HepG2 (cell line): ENCODE data around the gene WDR6. TPM values are rescaled to one million over a fixed set of nuclear protein-coding genes. Genes with fewer than 3 reads are reported as not detected.

Source experiments
- CAMTA2 ChIP-seq: sonication (generic); formaldehyde crosslinking; IDR thresholded peaks from 2 replicates; pipeline ENCODE4 v1.4.0; 2020; ENCODE audit warnings: mild to moderate bottlenecking, missing genetic modification reagents, borderline replicate concordance
- CCDC6 ChIP-seq: sonication (generic); formaldehyde crosslinking; IDR thresholded peaks from 2 replicates; pipeline ENCODE4 v1.8.1; 2022; ENCODE audit warnings: mild to moderate bottlenecking, missing genetic modification reagents, moderate library complexity
- CHCHD3 ChIP-seq: sonication (generic); formaldehyde crosslinking; IDR thresholded peaks from 2 replicates; pipeline ENCODE4 v1.8.0; 2022; ENCODE audit warnings: mild to moderate bottlenecking, missing genetic modification reagents, moderate library complexity
- GMEB2 ChIP-seq: IDR thresholded peaks from 2 replicates; pipeline ENCODE4 v1.6.1; 2016; ENCODE audit warnings: missing biosample characterization, missing genetic modification reagents, low read depth
- HOXA7 ChIP-seq: sonication (generic); formaldehyde crosslinking; IDR thresholded peaks from 2 replicates; pipeline ENCODE4 v1.8.1; 2022; ENCODE audit warnings: mild to moderate bottlenecking, missing genetic modification reagents, moderate library complexity
- KAT2B ChIP-seq: fragments of 150-350 bp; IDR thresholded peaks from 2 replicates; pipeline ENCODE4 v1.6.1; 2014; ENCODE audit warnings: low read depth, low read length, borderline replicate concordance
- MBD4 ChIP-seq: IDR thresholded peaks from 2 replicates; pipeline ENCODE4 v1.6.1; 2012; ENCODE audit warnings: low read length, inconsistent platforms, borderline replicate concordance
- MEF2D ChIP-seq: sonication (generic); formaldehyde crosslinking; IDR thresholded peaks from 2 replicates; pipeline ENCODE4 v1.5.1; 2020; ENCODE audit warnings: mild to moderate bottlenecking, missing genetic modification reagents
- NFATC3 ChIP-seq: sonication (generic); formaldehyde crosslinking; IDR thresholded peaks from 2 replicates; pipeline ENCODE4 v1.5.1; 2020; ENCODE audit warnings: mild to moderate bottlenecking, missing genetic modification reagents
- NR3C1 ChIP-seq: sonication (generic); formaldehyde crosslinking; IDR thresholded peaks from 2 replicates; pipeline ENCODE4 v1.4.0; 2020; ENCODE audit warnings: missing genetic modification reagents
- POGZ ChIP-seq: sonication (generic); formaldehyde crosslinking; IDR thresholded peaks from 2 replicates; pipeline ENCODE4 v1.4.0; 2020; ENCODE audit warnings: mild to moderate bottlenecking, missing genetic modification reagents
- SIN3A ChIP-seq: IDR thresholded peaks from 2 replicates; pipeline ENCODE4 v1.6.1; 2011; ENCODE audit warnings: low read depth, mild to moderate bottlenecking, control low read depth, low read length, borderline replicate concordance
- SUZ12 ChIP-seq: fragments of 150-350 bp; IDR thresholded peaks from 2 replicates; pipeline ENCODE4 v1.6.1; 2014; ENCODE audit warnings: low read depth, low read length
- TFDP2 ChIP-seq: sonication (generic); formaldehyde crosslinking; IDR thresholded peaks from 2 replicates; pipeline ENCODE4 v1.4.0; 2020; ENCODE audit warnings: missing genetic modification reagents
- ZFP36 ChIP-seq: fragments of 150-350 bp; IDR thresholded peaks from 2 replicates; pipeline ENCODE4 v1.6.1; 2018; ENCODE audit warnings: borderline replicate concordance, low read length, low read depth; ENCODE audit not compliant: partially characterized antibody
- ZFP37 ChIP-seq: sonication (generic); formaldehyde crosslinking; IDR thresholded peaks from 2 replicates; pipeline ENCODE4 v1.4.0; 2020; ENCODE audit warnings: missing genetic modification reagents, borderline replicate concordance
- ZNF207 ChIP-seq: fragments of 450-650 bp; IDR thresholded peaks from 2 replicates; pipeline ENCODE4 v1.6.1; 2016; ENCODE audit warnings: antibody characterized with exemption, borderline replicate concordance
- ZNF256 ChIP-seq: sonication (generic); formaldehyde crosslinking; conservative IDR thresholded peaks from 2 replicates; pipeline ENCODE4 v1.4.0; 2020; ENCODE audit warnings: missing genetic modification reagents
- ZNF331 ChIP-seq: sonication (generic); formaldehyde crosslinking; IDR thresholded peaks from 2 replicates; pipeline ENCODE4 v1.4.0; 2020; ENCODE audit warnings: missing genetic modification reagents
- ZNF501 ChIP-seq: sonication (generic); formaldehyde crosslinking; IDR thresholded peaks from 2 replicates; pipeline ENCODE4 v1.5.1; 2020; ENCODE audit warnings: mild to moderate bottlenecking, moderate library complexity, missing genetic modification reagents
- ZNF83 ChIP-seq: sonication (generic); formaldehyde crosslinking; IDR thresholded peaks from 2 replicates; pipeline ENCODE4 v1.4.0; 2020; ENCODE audit warnings: missing genetic modification reagents, mild to moderate bottlenecking, borderline replicate concordance
- polyA plus RNA-seq, 8 experiments: library from polyadenylated mRNA; depleted of rRNA in 3 of 8; stranded (reverse) in 7 of 8; unstranded in 1 of 8; fragments of >200 nt; fragmentation: Illumina TruSeq in 4 of 8; extraction: Trizol in 4 of 8; gene quantifications; 2 replicates each; pipeline versions ENCODE4 v1.2.1 to v1.2.3, GENCODE V29; 2011 to 2016; ENCODE audit warnings: low read depth in 4 of 8, missing spikeins in 1 of 8, mixed read lengths in 1 of 8; ENCODE audit not compliant: insufficient read depth in 1 of 8
- total RNA-seq, 5 experiments: library from RNA; depleted of rRNA; stranded (reverse); fragments of >200 nt; fragmentation: Illumina TruSeq; extraction: Trizol; gene quantifications; 2 replicates each; pipeline ENCODE4 v1.2.3, GENCODE V29; 2016; ENCODE audit warnings: low read depth in 1 of 5
- TF ChIP-seq, protein P1 (sequence below): sonication (generic); formaldehyde crosslinking; IDR thresholded peaks from 2 replicates; pipeline ENCODE4 v1.5.0; 2020; ENCODE audit warnings: missing genetic modification reagents
- TF ChIP-seq, protein P2 (sequence below): sonication (generic); formaldehyde crosslinking; IDR thresholded peaks from 2 replicates; pipeline ENCODE4 v1.4.0; 2020; ENCODE audit warnings: missing genetic modification reagents

The WDR6 gene
- total and polyA plus RNA-seq, 2 of the 13 experiments (the other 11 are each of a cell fraction or from before 2014, with no cell fraction given) = 73.4 to 139 TPM

GRCh38 chr3:49017971-49018706, 10.9 kb downstream of the WDR6 start, which contains the start of gene DALRD3 (continued):
- no peak for TF ChIP-seq ZFP36
- TF ChIP-seq ZNF83 (CRISPR knock-in tag) = no peak
- peak; percentile 63; the same call in 1 of the 2 replicates for TF ChIP-seq CCDC6 (CRISPR knock-in tag)
- TF ChIP-seq MEF2D (CRISPR knock-in tag) = 0 out of 2 replicates have a peak, but pooled peaks have one; percentile 28
- no peak for TF ChIP-seq MBD4
- 0 out of 2 replicates have a peak, but pooled peaks have one; percentile 24 for TF ChIP-seq GMEB2 (CRISPR knock-in tag)
- no peak for TF ChIP-seq CHCHD3
- no peak; the same call in 1 of the 2 replicates for TF ChIP-seq CAMTA2
- no peak for TF ChIP-seq ZNF331 (CRISPR knock-in tag)
- TF ChIP-seq ZNF256 (CRISPR knock-in tag) = 0 out of 2 replicates have a peak, but pooled peaks have one; percentile 38
- TF ChIP-seq ZFP37 = no peak
- TF ChIP-seq TFDP2 = peak; percentile 36; the same call in 1 of the 2 replicates
- no peak for TF ChIP-seq KAT2B
- TF ChIP-seq, protein P1, sequence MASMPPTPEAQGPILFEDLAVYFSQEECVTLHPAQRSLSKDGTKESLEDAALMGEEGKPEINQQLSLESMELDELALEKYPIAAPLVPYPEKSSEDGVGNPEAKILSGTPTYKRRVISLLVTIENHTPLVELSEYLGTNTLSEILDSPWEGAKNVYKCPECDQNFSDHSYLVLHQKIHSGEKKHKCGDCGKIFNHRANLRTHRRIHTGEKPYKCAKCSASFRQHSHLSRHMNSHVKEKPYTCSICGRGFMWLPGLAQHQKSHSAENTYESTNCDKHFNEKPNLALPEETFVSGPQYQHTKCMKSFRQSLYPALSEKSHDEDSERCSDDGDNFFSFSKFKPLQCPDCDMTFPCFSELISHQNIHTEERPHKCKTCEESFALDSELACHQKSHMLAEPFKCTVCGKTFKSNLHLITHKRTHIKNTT = no peak
- no peak for TF ChIP-seq NR3C1 (CRISPR knock-in tag)
- TF ChIP-seq ZNF501 (CRISPR knock-in tag) = no peak
- TF ChIP-seq SIN3A = peak; percentile 80; the same call in 1 of the 2 replicates
- TF ChIP-seq, protein P2, sequence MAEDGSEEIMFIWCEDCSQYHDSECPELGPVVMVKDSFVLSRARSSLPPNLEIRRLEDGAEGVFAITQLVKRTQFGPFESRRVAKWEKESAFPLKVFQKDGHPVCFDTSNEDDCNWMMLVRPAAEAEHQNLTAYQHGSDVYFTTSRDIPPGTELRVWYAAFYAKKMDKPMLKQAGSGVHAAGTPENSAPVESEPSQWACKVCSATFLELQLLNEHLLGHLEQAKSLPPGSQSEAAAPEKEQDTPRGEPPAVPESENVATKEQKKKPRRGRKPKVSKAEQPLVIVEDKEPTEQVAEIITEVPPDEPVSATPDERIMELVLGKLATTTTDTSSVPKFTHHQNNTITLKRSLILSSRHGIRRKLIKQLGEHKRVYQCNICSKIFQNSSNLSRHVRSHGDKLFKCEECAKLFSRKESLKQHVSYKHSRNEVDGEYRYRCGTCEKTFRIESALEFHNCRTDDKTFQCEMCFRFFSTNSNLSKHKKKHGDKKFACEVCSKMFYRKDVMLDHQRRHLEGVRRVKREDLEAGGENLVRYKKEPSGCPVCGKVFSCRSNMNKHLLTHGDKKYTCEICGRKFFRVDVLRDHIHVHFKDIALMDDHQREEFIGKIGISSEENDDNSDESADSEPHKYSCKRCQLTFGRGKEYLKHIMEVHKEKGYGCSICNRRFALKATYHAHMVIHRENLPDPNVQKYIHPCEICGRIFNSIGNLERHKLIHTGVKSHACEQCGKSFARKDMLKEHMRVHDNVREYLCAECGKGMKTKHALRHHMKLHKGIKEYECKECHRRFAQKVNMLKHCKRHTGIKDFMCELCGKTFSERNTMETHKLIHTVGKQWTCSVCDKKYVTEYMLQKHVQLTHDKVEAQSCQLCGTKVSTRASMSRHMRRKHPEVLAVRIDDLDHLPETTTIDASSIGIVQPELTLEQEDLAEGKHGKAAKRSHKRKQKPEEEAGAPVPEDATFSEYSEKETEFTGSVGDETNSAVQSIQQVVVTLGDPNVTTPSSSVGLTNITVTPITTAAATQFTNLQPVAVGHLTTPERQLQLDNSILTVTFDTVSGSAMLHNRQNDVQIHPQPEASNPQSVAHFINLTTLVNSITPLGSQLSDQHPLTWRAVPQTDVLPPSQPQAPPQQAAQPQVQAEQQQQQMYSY (CRISPR knock-in tag) = no peak
- no peak for TF ChIP-seq ZNF207
- no peak for TF ChIP-seq HOXA7 (CRISPR knock-in tag)
- TF ChIP-seq NFATC3 (CRISPR knock-in tag) = no peak
- TF ChIP-seq POGZ (CRISPR knock-in tag) = 0 out of 2 replicates have a peak, but pooled peaks have one; percentile 26
- no peak for TF ChIP-seq SUZ12
